ENCODE results near the gene HSPA9.

Gene HSPA9

GRCh38 chr5:138602371-138603000, 27.3 kb upstream of the HSPA9 start:
- H3K9me3 Mint-ChIP-seq = no peaks in the 10 kb centered on the region
- H3K27me3 Mint-ChIP-seq = peaks cover 99% of the 10 kb centered on the region

GRCh38 chr5:138601444-138601843, 26.2 kb upstream of the HSPA9 start:
- ATAC-seq (no peak), DNase-seq (no peak)
- Mint-ChIP-seq H3K4me1 (peaks cover 22% of the 10 kb centered on the region), H3K9me3 (no peaks in the 10 kb centered on the region), H3K27me3 (peaks cover 99% of the 10 kb centered on the region), H3K4me3 (no peak overlapping the region), H3K27ac (no peak overlapping the region)

More at GRCh38 chr5:138602371-138603000, 27.3 kb upstream of the HSPA9 start:
- no peak overlapping the region for H3K4me3 Mint-ChIP-seq
- no peak for DNase-seq
- ATAC-seq = no peak
- H3K4me1 Mint-ChIP-seq = peaks cover 22% of the 10 kb centered on the region
- no peak overlapping the region for H3K27ac Mint-ChIP-seq

- peaks cover 99% of the 10 kb centered on the region for H3K27me3 Mint-ChIP-seq
- H3K9me3 Mint-ChIP-seq = no peaks in the 10 kb centered on the region
- no peak overlapping the region for H3K4me3 Mint-ChIP-seq
- DNase-seq = no peak
- no peak for ATAC-seq
- H3K27ac Mint-ChIP-seq = no peak overlapping the region
- peaks cover 22% of the 10 kb centered on the region for H3K4me1 Mint-ChIP-seq
Measured at GRCh38 chr5:138600446-138600845, 25.2 kb upstream of the HSPA9 start.

GRCh38 chr5:138597661-138598400, 22.6 kb upstream of the HSPA9 start:
- H3K4me1 Mint-ChIP-seq = peaks cover 7% of the 10 kb centered on the region
- no peaks in the 10 kb centered on the region for H3K9me3 Mint-ChIP-seq
- H3K27me3 Mint-ChIP-seq = peaks cover 93% of the 10 kb centered on the region
- ATAC-seq (no peak), DNase-seq (no peak)
- H3K27ac Mint-ChIP-seq = peak overlapping the region in 1 of 2 donors; percentile 31
- H3K4me3 Mint-ChIP-seq = no peak overlapping the region

DNA sequence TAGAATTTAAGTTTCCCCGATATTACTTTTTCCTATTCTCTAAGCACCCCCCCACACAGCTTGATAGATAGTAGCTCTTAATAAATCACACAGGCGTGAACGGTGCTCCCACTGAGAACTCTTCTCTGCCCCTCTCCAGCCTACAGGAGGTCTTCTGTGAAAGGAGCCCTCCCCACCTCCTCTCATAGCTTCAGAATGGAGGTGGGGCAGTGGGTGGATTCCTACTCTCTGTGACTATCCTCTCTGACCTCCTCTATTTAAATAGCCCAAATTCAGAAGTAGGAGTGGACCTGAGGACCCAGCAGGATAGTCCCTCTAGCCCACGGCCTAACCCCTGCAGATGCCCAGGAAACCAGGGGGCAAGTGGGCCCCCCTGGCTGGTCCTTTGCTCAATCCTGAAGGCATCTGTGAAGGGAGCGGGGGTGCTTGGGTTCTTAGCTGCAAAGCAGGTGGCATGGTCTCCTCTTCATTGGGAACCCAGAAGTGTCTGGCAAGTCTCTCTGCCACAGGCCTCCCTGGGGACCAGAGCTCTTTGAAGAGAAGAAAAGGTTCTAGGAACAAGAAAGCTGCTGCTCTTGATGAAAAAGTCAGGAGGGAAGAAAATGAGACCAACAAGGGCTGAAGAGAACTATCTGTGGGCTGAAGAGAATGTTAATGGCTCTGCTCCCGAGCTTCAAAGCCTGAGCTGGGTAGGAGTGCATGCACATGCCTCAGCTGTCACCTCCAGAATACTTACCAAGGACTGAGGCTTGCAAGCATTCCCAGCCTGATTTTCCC, 21.1 kb upstream of the HSPA9 start:
- Mint-ChIP-seq H3K9me3 (no peaks in the 10 kb centered on the region), H3K27me3 (peaks cover 84% of the 10 kb centered on the region), H3K4me1 (no peaks in the 10 kb centered on the region), H3K27ac (peak overlapping the region in 1 of 2 donors; percentile 20), H3K4me3 (no peak overlapping the region)
- no peak for DNase-seq
- ATAC-seq = no peak

DNA sequence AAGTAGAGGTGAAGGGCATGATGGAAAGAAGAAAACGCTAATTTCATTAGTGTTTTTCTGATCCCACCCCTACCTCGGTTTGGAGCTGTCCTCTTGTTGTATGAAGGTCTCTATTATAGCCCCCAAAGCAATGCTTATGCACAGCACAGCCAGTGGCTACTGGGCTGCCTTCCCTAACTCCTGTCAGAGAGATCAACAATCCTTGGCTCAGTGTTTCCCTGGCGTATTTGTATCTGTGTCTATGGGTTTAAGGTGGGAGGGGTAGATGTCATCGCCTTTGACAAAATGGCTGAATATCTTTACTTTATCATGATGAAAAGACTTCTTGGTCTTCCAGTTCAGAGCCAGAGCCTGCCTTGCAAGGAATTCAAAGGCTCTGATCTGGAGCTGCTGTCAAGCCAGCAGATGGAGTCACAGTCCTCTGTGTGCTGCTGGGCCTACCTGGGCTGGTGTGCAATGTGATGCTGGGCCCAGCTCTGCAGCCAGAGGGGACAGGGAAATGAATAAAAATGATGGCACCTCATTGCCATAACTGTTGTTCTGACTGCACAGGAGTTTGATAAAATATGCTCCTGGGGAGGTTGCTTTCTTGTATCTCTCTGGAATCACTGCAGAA, 20.1 kb upstream of the HSPA9 start:
- H3K4me3 Mint-ChIP-seq = no peak overlapping the region
- H3K4me1 Mint-ChIP-seq = no peaks in the 10 kb centered on the region
- DNase-seq (no peak), ATAC-seq (no peak)
- peak overlapping the region in 1 of 2 donors; percentile 42 for H3K27ac Mint-ChIP-seq
- no peaks in the 10 kb centered on the region for H3K9me3 Mint-ChIP-seq
- peaks cover 81% of the 10 kb centered on the region for H3K27me3 Mint-ChIP-seq

DNA sequence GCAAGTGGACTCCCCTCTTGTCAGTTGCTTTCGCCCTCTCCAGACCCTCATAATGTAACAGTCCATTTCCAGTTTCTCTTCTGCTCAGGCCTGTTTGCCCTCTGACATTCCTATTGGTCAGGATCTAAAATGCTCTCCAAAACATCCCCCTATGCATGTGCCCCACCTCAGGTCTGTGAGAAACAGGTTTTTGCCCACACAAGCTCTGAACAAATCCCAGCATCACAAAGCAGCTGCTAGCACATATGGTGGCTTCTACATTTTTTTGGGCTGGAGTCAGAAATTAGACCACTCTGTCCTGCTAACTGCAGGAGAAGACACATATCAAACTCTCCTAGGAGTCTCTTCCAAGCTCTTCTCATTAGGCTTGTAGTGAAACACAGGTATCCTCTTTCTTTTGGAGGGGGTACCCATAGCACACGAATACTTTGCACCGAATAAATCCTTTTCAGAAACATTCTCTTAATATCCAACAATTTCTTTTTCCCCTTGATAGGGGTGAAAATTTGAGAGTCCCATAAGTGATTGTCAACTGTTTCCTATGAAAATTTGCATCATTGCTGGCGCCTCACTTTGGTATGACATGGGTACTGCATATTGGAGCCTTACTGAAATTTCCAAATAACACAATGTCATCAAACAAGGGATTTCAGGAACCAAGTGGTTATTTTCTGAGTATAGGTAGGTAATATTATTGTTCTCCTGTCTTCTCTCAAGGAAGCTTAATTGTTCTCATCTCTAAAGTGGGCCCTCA, 19.3 kb upstream of the HSPA9 start:
- Mint-ChIP-seq H3K27me3 (peaks cover 77% of the 10 kb centered on the region), H3K9me3 (no peaks in the 10 kb centered on the region), H3K4me3 (no peak overlapping the region), H3K4me1 (no peaks in the 10 kb centered on the region), H3K27ac (no peak overlapping the region)
- no peak for DNase-seq
- no peak for ATAC-seq

GRCh38 chr5:138588013-138588788, 13.0 kb upstream of the HSPA9 start:
- Mint-ChIP-seq H3K27ac (no peak overlapping the region), H3K4me3 (no peak overlapping the region)

GRCh38 chr5:138585157-138585556, 10.0 kb upstream of the HSPA9 start:
- Mint-ChIP-seq H3K9me3 (no peaks in the 10 kb centered on the region), H3K27ac (no peak overlapping the region), H3K4me3 (no peak overlapping the region), H3K27me3 (peaks cover 27% of the 10 kb centered on the region), H3K4me1 (no peaks in the 10 kb centered on the region)
- no peak for DNase-seq
- ATAC-seq = no peak

More at GRCh38 chr5:138588013-138588788, 13.0 kb upstream of the HSPA9 start:
- no peaks in the 10 kb centered on the region for H3K9me3 Mint-ChIP-seq
- DNase-seq (no peak), ATAC-seq (no peak)
- no peaks in the 10 kb centered on the region for H3K4me1 Mint-ChIP-seq
- peaks cover 46% of the 10 kb centered on the region for H3K27me3 Mint-ChIP-seq

- Mint-ChIP-seq H3K9me3 (no peaks in the 10 kb centered on the region), H3K4me3 (no peak overlapping the region), H3K27me3 (peaks cover 26% of the 10 kb centered on the region), H3K27ac (no peak overlapping the region), H3K4me1 (no peaks in the 10 kb centered on the region)
- ATAC-seq (no peak), DNase-seq (no peak)
Measured at GRCh38 chr5:138583984-138584637, 8.9 kb upstream of the HSPA9 start.

DNA sequence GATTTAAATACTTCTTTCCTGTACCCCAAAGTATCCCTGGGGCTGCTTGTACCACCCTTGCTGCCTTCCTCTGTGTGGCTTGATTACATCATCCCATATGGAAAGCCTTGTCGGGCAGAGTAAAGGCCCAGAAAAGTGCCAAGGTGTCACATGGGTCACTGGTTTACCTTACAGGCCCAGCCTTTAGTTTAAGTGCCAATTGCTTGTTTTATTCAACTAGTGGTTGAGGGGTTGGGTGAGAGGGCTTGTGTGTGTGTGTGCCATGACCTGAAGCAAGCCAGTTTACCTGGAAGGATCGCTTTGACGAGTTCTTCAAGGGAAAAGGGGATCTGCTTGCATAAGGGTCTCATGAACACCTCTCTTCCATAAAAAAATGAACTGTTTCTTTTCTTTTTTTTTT, 7.8 kb upstream of the HSPA9 start:
- H3K27me3 Mint-ChIP-seq = peaks cover 24% of the 10 kb centered on the region
- no peak overlapping the region for H3K4me3 Mint-ChIP-seq
- no peak for DNase-seq
- no peaks in the 10 kb centered on the region for H3K9me3 Mint-ChIP-seq
- no peak overlapping the region for H3K27ac Mint-ChIP-seq
- H3K4me1 Mint-ChIP-seq = no peaks in the 10 kb centered on the region
- ATAC-seq = no peak

GRCh38 chr5:138580777-138581176, 5.6 kb upstream of the HSPA9 start:
- Mint-ChIP-seq H3K27me3 (peaks cover 8% of the 10 kb centered on the region), H3K9me3 (peaks cover 3 to 4% of the 10 kb centered on the region in 2 donors), H3K27ac (no peak overlapping the region), H3K4me1 (peaks cover 15% of the 10 kb centered on the region), H3K4me3 (no peak overlapping the region)
- DNase-seq (no peak), ATAC-seq (no peak)

- DNase-seq (no peak), ATAC-seq (no peak)
- Mint-ChIP-seq H3K27me3 (peaks cover 6% of the 10 kb centered on the region), H3K4me3 (no peak overlapping the region), H3K27ac (no peak overlapping the region), H3K4me1 (peaks cover 23% of the 10 kb centered on the region), H3K9me3 (peaks cover 4 to 7% of the 10 kb centered on the region in 2 donors)
Measured at GRCh38 chr5:138580001-138580400, 4.8 kb upstream of the HSPA9 start.

DNA sequence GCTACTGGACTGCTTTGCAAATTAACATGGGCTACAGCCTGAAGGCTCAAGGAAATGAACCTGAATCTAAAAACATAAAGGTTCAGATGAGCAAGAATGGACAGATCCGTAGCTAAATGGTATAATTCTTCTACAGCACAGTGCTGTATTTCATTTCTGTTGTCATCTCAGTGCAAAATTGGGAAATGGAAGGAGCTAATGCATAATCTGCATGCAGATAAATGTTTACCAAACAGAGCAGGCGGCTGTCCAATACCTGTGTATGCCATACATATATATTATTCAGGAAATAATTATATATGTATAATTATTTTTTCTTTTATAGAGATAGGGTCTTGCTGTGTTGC, 4.3 kb upstream of the HSPA9 start:
- Mint-ChIP-seq H3K27ac (no peak overlapping the region), H3K4me3 (no peak overlapping the region), H3K4me1 (peaks cover 28% of the 10 kb centered on the region), H3K9me3 (peaks cover 4 to 7% of the 10 kb centered on the region in 2 donors), H3K27me3 (peaks cover under 1% of the 10 kb centered on the region)
- DNase-seq (no peak), ATAC-seq (no peak)
